GM18909 (cell line): ENCODE measurements around the gene SPATA31A3.
"Not testable (repeated sequence)": the region's sequence is repeated elsewhere in the genome, so short reads cannot be mapped to it uniquely, and the experiment has no call there.

Experiments used
- ATAC-seq: cut with Tn5 transposase; IDR thresholded peaks from one replicate; pipeline ENCODE4 v1.9.1; 2021; ENCODE audit warnings: mild to moderate bottlenecking; ENCODE audit not compliant: unreplicated experiment, poor library complexity

The SPATA31A3 gene

GRCh38 chr9:66992450-66992849 lies at the start of gene SPATA31A3:
TSS of gene SPATA31A3 (minus strand) at chr9:66992550. CDS start at chr9:66992521, 29 bp downstream.
- ATAC-seq = not testable (repeated sequence)

DNA sequence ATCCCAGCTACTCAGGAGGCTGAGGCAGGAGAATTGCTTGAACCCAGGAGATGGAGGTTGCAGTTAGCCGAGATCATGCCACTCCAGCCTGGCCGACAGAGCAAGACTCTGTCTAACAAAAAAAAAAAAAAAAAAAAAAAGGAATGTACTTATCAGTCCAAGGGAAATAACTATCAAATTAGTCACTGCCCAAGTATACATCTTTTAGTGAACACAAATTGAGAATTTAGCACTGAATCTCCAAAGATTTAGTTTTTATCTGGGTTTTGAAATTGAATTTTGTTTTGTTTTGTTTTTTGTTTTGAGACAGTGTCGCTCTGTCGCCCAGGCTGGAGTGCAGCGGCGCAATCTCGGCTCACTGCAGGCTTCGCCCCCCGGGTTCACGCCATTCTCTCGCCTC lies 39.8 kb downstream of the SPATA31A3 start:
- ATAC-seq = not testable (repeated sequence)

- not testable (repeated sequence) for ATAC-seq
Observed at GRCh38 chr9:66942400-66943155, 49.8 kb downstream of the SPATA31A3 start.

- not testable (repeated sequence) for ATAC-seq
Observed at GRCh38 chr9:66939878-66940830, 52.2 kb downstream of the SPATA31A3 start.

GRCh38 chr9:66938322-66938721 lies 54.0 kb downstream of the SPATA31A3 start:
- ATAC-seq = not testable (repeated sequence)

DNA sequence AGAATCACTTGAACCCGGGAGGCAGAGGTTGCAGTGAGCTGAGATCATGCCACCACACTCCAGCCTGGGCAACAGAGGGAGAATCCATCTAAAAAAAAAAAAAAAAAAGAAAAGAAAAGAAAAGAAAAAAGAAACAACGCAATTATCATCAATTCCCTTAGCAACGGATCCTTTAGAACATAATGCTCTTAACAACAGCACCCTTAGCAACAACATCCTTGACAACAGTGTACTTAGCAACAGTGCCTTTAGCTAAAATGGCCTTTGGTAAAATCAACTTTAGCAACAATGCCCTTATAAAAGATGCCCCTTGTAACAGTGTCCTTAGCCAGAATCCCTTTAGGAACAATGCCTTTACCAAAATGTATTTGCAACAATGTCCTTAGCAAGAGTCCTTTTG lies 54.7 kb downstream of the SPATA31A3 start:
- not testable (repeated sequence) for ATAC-seq
